Stimulated activated CD4-positive, alpha-beta T cell treated with anti-CD3 and anti-CD28 coated beads, Interleukin-2, amount 100 ng/mL, for 48 hours (primary cell): ENCODE measurements around the gene EPS8L2.
"Not testable (repeated sequence)": the region's sequence is repeated elsewhere in the genome, so short reads cannot be mapped to it uniquely, and the experiment has no call there.

Source experiments
- DNase-seq, 2 donors: peaks; one replicate each; pipeline ENCODE4 v3.0.0-alpha.2; 2020

Gene EPS8L2

GRCh38 chr11:705646-706438, at the start of gene EPS8L2:
TSS of gene EPS8L2 (plus strand) at chr11:706231. CDS start at chr11:709408, 3,177 bp downstream.
- no peak for DNase-seq

DNA sequence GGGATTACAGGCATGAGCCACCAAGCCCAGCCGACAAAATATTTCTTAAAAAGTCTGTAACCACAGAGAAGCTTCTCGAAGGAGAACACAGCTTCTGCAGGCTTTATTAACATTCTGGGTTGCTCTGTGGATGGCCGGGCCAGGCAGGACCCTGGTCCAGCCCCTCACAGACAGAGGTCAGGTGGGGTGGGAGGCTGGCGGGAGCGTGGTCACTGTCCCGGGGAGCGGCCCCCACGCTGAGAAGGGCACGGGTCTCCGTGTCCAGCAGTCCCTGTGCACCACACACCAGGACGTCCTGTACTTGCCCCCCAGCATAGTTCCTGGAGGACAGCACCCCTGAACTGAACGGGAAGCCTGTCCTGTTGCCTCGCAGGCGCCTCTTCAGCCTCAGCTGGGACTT, 49.6 kb upstream of the EPS8L2 start:
- DNase-seq: no peak

DNA sequence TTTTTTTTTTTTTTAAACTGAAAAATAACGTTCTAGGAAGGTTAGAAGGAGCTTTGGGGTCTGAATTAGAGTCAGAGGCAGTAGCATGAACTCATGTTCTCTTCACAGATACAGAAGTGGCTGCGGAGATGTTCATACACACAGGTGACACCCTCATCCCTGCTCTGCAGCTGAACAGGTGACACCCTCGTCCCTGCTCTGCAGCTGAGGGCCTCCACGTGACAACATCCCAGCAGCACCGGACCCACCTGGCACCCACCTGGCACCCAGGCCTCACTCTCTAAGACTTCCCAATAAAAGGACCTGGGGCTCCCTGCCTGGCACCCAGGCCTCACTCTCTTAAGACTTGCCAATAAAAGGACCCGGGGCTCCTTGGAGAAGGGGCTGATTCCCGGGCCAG, 49.2 kb upstream of the EPS8L2 start:
- no peak for DNase-seq

DNA sequence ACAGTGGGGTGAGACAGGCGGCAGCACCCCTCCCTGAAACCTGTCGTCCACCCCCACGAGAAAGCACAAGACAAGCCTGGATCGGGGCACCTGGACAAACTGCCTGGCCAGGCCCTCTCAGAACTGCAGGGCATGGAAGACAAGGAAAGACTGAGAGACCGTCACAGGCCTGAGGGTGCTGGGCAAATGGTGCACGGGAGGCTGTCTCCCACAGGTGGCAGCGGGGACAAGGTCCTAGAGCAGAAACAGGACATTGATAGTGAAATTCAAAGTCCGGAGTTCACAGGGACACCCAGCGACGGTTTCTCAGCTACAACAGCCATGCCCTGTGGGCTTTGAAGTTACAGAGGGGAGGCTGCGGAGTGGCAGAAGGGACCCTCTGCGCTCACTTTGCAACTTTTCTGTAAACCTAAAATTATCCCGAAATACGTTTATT, 48.3 kb upstream of the EPS8L2 start:
- DNase-seq: no peak

DNA sequence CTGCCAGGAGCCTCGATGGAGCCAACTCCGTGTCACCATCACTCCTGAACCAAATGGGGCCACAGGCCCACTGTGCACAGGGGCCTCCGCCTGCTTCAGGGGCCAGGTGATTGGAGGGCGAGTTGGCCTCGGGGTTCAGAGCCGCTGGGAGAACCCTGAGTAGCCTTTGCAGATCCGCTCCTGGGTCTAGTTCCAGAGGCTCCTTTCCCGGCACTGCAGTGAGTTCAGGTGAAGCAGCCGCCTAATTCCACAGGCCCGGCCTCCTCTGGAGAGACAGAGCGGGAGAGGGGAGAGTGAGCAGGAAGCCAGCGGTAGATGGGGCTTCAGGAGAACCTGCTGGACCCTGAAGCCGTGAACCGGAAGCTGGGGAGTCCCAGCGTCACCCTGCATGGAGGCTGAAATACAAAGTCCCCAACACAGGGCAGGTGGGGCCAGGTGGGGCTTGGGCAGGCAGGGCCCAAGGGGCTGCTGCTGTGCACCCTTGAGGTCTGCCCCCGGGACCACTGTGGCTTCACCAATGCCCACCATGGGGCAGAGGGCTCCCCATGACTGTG, 46.4 kb upstream of the EPS8L2 start:
- DNase-seq: no peak

DNA sequence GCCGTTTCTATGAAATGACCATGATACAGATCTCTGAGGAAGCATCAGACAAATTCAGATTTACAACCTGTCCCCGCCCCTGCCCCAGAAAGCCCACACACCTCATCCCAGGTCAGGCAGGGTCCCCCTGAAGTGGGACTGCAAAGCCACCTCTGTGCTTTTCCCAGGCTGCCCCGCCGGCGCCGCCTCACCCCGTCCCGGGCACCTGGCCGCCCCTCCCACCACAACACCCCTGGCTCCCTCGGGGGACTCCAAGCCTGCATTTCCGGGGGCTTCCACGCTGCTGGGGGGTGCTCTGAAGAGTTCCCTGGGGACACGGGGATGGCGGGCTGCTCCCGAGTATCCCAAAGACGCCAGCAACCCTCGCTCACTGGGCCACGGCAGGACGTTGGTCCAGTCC, 45.8 kb upstream of the EPS8L2 start:
- no peak for DNase-seq

DNA sequence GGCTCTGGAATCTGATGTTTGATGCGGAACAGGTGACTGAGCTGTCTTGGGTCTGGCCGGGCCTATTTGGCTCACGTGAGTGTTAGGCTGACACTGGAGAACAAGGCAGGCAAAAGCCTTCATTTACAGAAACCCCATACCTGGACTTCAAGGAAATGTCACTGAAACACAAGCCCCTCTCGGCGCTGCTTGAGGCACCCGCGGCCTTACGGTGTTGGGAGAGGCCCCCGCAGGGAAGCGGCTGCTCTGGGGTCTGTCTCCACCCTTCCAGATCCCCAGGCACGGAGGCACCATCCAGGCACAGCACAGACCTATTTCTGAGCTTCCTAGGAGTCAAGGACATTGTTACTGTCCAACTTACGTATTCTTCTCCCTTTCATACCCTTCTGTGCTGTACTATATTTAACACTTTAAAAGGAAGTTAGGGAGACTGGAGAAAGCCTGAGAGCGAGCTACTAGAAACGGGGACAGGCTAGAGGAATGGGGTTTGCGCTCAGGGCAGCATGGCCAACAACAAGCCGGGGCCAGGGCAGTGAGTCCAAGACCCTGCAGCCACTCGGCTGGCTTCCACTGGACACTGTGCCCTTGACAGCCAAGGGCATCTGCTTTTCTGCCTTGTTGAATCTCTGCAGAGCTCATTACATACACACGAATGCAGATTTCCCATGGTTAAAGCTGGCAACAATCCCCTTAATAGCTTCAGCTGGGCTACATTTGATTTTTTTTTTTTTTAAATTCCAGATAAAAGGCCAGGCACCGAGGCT, 45.2 kb upstream of the EPS8L2 start:
- DNase-seq: no peak

GRCh38 chr11:662689-663274, 43.2 kb upstream of the EPS8L2 start:
- peak in 1 of 2 donors; percentile 27 for DNase-seq

DNA sequence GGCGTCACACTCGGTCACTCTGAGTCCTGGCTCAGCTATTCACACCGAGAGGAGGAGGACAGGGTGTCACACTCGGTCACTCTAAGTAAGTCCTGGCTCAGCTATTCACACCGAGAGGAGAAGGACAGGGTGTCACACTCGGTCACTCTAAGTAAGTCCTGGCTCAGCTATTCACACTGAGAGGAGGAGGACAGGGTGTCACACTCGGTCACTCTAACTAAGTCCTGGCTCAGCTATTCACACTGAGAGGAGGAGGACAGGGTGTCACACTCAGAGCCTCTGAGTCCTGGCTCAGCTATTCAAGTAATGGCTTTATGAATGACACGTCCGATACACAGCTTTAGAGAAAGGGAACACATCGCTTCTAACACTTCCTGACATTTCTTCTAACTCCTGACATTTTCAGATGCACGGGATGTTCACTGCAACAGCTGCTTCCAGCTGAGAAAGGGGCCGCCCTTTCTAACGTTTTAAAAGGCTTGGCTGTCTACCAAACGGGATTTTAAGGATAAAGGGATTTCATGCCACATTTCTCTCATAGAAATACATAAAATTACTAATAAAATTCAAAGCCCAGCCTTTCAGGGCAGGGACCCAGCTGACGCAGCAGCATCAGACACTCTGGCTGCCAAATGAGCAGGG, 40.8 kb upstream of the EPS8L2 start:
- DNase-seq: no peak

GRCh38 chr11:665704-666281, 40.2 kb upstream of the EPS8L2 start:
- no peak for DNase-seq

- no peak for DNase-seq
Measured at GRCh38 chr11:673866-674265, 32.2 kb upstream of the EPS8L2 start.

GRCh38 chr11:674406-674805, 31.6 kb upstream of the EPS8L2 start:
- no peak for DNase-seq

- DNase-seq: no peak
Measured at GRCh38 chr11:678297-678696, 27.7 kb upstream of the EPS8L2 start.

- DNase-seq: no peak
Measured at GRCh38 chr11:679271-680207, 26.5 kb upstream of the EPS8L2 start.

GRCh38 chr11:680476-680875, 25.6 kb upstream of the EPS8L2 start:
- DNase-seq: no peak

GRCh38 chr11:680970-681369, 25.1 kb upstream of the EPS8L2 start:
- DNase-seq: no peak

DNA sequence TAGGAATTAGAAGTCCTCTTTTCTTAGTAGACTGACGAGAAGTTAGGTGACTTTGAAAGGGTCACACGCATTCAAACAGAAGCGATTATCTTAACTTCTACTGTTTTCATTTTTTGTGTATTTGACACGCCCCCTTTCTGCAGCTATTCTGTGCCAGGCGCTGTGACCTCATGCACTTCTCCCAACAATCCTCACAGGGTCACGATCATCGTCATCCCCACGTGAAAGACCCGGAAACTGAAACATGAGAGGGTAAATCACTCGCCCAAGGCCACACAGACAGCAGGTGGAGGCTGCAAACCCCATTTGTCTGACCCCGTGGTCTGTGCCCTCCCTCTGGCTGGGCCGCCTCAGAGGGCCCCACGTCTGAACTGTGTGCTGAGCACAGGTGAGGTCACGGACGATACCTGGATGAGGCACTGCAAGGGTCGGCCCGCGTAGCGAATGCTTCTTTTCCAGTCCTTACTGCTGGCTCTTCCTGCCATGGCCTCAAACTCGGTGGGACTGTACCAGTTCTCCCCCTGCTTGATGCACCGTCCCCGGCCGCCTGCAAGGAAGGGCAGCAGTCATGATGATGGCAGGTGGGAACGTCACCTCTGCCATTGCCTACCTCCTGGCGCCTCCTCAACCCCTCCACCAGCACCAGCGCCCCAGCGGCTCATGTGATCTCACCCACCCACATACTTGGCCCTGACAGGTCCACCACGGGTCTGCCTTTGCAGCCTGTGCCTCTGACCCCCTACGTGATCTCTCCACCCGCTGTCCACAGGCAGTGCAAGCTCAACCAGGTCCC, 19.4 kb upstream of the EPS8L2 start:
- no peak for DNase-seq

DNA sequence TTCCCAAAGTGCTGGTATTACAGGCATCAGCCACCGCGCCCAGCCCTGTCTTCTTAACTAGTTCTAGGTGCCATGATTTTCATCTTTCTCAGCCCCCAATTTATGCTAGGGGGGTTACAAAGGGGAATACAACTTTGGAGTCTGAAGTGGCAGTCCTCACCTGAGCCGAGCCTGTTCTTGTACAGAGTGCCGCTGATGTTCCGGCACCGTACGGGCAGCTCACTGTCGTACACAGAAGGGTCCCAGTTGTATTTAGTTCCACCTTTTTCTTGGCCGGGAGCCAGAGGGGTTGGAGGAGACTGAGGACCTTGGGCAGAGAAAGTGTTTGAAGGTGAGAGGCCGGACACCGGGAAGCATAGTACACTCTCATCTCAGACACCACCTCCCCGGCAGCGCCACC, 18.3 kb upstream of the EPS8L2 start:
- no peak for DNase-seq

DNA sequence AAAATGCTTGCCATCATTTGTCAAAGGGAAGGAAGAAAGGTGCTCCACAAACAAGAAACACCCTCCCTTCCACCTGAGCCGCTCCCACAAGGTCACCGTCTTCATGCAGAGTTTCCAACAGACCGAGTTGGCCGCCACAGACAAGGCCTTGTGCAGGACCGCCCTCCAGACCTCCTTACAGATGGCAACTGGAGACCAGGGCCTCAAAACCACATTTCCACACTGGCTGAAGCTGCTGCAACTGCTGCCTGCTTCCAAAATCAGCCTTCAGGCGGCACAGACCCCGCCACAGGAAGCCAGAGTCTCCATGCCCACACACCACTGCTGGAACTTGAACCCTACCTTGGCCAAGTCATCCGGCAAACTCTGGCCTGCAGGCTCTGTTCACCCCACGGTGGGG, 17.4 kb upstream of the EPS8L2 start:
- DNase-seq: no peak

DNA sequence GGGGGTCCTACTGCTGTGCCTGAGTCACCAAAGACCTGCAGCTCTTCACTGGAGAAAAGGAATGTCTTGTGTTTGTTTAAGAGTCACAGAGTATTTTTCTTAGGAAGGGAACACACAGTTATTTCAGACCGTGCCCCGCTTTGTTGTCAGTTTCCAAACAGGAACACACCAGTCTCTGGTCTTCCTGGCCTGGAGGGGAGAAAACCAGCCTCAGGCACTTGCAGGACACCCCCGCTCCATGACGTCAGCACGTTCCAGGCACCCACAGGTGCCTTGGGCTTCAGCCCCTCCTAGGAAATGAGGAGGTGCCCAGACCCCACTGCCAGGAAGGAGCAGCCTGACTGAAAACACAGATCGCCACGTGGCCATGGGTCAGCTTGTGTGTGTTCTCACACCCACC, 16.4 kb upstream of the EPS8L2 start:
- no peak for DNase-seq

GRCh38 chr11:690244-690643, 15.8 kb upstream of the EPS8L2 start:
- not testable (repeated sequence) for DNase-seq
